Esophagus muscularis mucosa (tissue), 3 donors: Measurements from ENCODE around the gene SHLD1.

ENCODE experiments used
- CTCF ChIP-seq, 3 experiments: fragments of 200-600 bp in 2 of 3; fragments of 450-650 bp in 1 of 3; sonication (generic) in 2 of 3; IDR thresholded peaks; one replicate each; pipeline ENCODE4 v1.5.1; 2017 to 2019; ENCODE audit warnings: antibody characterized with exemption in 3 of 3, mild to moderate bottlenecking in 2 of 3, moderate library complexity in 1 of 3
- POLR2A ChIP-seq: fragments of 450-650 bp; IDR thresholded peaks from one replicate; pipeline ENCODE4 v1.6.1; 2017; ENCODE audit warnings: antibody characterized with exemption, moderate library complexity, mild to moderate bottlenecking, low read depth
- POLR2AphosphoS5 ChIP-seq, 2 donors: sonication (generic); formaldehyde crosslinking; IDR thresholded peaks; one replicate each; pipeline ENCODE4 v1.6.1; 2017; ENCODE audit warnings: antibody characterized with exemption in 2 of 2

- TF ChIP-seq CTCF (IDR thresholded peaks at IDR 0.05) (no peak), POLR2A (no peak), POLR2AphosphoS5 (IDR thresholded peaks at IDR 0.05) (no peak)
Observed at GRCh38 chr20:5807431-5807830, 57.2 kb downstream of the SHLD1 start.
